ENCODE measurements around the gene KIAA1217. TPM values are rescaled to one million over a fixed set of nuclear protein-coding genes. Genes with fewer than 3 reads are reported as not detected.

The KIAA1217 gene
- total and polyA plus RNA-seq, 8 donors, result 11.9 to 36.7 (median 19.8) TPM

DNA sequence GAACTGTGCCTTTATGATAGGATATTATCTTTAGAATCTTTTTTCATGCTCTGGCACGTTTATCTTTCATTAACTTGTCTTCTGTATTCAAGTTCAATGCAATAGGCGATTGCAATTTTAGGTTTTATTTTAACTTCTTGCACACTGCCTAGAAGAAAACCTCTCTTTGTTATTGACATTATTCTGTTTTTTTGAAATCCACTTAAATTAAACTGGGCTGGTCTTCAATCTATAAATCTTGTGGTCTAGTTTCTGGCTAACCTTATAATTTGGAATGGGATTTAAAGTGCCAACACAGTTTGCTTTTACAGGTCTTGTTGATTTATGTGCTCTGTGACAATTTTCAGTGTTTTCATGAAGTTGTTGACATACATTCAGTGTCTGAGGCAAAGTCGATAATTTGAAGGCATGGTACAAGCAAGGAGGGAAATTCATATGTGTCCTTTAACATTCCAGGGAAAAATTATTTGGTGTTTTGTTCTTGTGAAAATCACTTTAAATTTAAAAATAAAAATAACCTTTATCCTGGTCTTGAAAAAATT is 240.9 kb downstream of the KIAA1217 start:
- peak in 1 of 4 donors; percentile 17 for ATAC-seq
- peak overlapping the region in 2 of 4 donors; percentile 19 to 20 for H3K4me3 ChIP-seq
- TF ChIP-seq, protein P1, sequence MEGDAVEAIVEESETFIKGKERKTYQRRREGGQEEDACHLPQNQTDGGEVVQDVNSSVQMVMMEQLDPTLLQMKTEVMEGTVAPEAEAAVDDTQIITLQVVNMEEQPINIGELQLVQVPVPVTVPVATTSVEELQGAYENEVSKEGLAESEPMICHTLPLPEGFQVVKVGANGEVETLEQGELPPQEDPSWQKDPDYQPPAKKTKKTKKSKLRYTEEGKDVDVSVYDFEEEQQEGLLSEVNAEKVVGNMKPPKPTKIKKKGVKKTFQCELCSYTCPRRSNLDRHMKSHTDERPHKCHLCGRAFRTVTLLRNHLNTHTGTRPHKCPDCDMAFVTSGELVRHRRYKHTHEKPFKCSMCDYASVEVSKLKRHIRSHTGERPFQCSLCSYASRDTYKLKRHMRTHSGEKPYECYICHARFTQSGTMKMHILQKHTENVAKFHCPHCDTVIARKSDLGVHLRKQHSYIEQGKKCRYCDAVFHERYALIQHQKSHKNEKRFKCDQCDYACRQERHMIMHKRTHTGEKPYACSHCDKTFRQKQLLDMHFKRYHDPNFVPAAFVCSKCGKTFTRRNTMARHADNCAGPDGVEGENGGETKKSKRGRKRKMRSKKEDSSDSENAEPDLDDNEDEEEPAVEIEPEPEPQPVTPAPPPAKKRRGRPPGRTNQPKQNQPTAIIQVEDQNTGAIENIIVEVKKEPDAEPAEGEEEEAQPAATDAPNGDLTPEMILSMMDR (IDR thresholded peaks at IDR 0.05), result no peak

DNA sequence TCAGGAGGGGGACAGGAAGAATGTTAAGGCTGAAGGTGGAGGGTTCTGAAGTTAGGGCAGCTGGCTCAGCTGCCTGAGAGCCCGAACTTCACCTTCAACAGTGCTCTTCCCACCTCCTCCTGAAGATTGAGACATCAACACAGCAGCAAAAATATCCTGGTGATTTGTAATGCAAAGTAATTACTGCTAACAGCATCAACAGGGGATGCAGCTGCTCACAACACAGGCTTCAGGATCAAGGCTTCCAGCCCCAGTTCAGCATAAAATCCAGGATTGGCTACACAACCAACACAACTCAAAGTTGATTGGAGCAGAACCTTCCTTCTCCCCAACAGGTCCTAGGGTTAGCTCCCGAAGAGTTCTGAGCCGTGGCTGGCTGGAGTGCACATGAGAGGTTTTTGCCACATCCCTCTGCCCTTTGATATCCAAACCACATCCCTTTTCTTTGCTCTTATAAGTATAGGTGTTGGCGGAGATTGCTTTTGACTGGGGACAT is 242.4 kb downstream of the KIAA1217 start:
- Histone ChIP-seq H3K4me1 (peaks cover 0 to 20% (median 7%) of the 10 kb centered on the region in 3 donors), H3K27ac (no peak overlapping the region), H3K27me3 (no peaks in the 10 kb centered on the region), H3K4me3 (no peak overlapping the region), H3K9me3 (no peaks in the 10 kb centered on the region), H3K36me3 (no peaks in the 10 kb centered on the region)
- no peak for DNase-seq
- FAIRE-seq, result no peak
- intact Hi-C loops (cut with DNase I), result no loop called here
- TF ChIP-seq, protein P1 (IDR thresholded peaks at IDR 0.05), result no peak
- no peak for ATAC-seq
- 94 to 96% methylated on average over 4 of the region's 4 CpGs for WGBS, 2 donors

More for the DNA sequence above, 240.9 kb downstream of the KIAA1217 start:
- H3K9me3 ChIP-seq, result no peaks in the 10 kb centered on the region
- intact Hi-C loops (cut with DNase I), result no loop called here
- peak overlapping the region in 2 of 4 donors; percentile 8 to 34 for H3K27ac ChIP-seq
- DNase-seq, result no peak
- H3K27me3 ChIP-seq, result no peaks in the 10 kb centered on the region
- peaks cover 0 to 20% (median 7%) of the 10 kb centered on the region in 3 donors for H3K4me1 ChIP-seq
- WGBS, 2 donors, result 10 to 13% methylated on average over 3 of the region's 3 CpGs
- no peak for FAIRE-seq
- H3K36me3 ChIP-seq, result no peaks in the 10 kb centered on the region

DNA sequence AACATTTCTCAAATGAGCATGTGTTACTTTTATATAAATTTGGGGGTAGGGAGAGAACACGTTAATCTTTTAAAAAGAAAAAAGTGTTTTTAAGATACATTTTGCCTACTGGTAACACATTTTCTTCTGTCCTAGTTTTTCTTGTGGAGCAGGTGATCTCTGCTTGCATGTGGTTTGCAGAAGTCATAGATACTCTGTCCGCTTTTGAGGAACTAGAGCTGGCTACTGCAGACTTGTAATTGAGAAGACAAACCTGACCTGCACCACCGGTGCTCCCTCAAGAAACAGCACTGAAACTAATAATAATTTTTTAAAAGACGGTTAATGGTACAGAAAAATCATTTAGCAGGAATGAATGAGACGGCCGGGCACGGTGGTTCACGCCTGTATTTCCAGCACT is 243.1 kb downstream of the KIAA1217 start:
- TF ChIP-seq, protein P1 (IDR thresholded peaks at IDR 0.05), result no peak
- Histone ChIP-seq H3K36me3 (no peaks in the 10 kb centered on the region), H3K4me1 (peaks cover 0 to 20% (median 7%) of the 10 kb centered on the region in 3 donors), H3K9me3 (no peaks in the 10 kb centered on the region), H3K4me3 (no peak overlapping the region), H3K27me3 (no peaks in the 10 kb centered on the region), H3K27ac (no peak overlapping the region)
- ATAC-seq (no peak), DNase-seq (no peak), FAIRE-seq (no peak)
- 91 to 95% methylated on average over 8 of the region's 8 CpGs for WGBS, 2 donors
- intact Hi-C loops (cut with DNase I), result no loop called here

DNA sequence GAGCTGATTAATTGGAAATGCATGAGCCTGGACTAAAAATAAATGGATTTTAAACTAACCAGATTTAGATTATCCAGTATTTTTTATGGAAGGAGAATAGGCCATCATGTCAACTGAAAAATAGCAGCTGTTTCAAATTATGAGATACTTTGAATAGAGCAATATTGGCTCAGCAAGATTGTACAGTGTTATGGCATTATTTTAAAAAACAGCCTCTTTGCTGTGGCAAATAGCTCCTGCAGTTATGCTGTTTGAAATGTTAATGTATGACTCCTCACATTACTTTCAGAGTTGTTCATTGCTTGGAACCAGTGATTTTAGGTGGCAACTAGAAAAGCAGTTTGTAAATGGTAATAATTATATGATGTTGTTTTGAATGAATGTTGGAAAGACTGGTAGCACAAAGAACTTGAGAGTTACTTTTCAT is 244.5 kb downstream of the KIAA1217 start:
- Histone ChIP-seq H3K4me3 (no peak overlapping the region), H3K9me3 (no peaks in the 10 kb centered on the region), H3K4me1 (peaks cover 0 to 18% (median 7%) of the 10 kb centered on the region in 3 donors), H3K27ac (no peak overlapping the region), H3K36me3 (no peaks in the 10 kb centered on the region), H3K27me3 (no peaks in the 10 kb centered on the region)
- ATAC-seq, result no peak
- TF ChIP-seq, protein P1 (IDR thresholded peaks at IDR 0.05), result no peak
- no peak for FAIRE-seq
- intact Hi-C loops (cut with DNase I), result no loop called here
- DNase-seq, result no peak

DNA sequence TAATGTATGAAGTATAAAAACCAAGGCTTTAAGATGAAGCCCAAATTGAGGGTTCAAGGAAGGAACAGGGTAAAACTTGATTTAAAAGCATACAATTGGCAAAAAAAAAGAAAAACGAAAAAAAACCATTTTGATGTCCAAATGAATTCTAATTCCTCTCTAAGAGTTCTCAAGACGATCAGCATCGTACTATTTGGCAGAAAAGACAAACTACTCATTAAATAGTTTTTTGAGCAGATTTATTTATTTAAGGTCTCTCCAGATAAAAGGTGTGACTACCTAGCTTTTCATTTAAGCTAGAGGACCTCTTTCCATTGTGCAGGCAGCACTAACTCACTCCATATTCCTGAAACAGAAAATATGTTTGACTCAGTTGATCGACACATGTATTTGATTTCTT is 245.0 kb downstream of the KIAA1217 start:
- Histone ChIP-seq H3K27me3 (no peaks in the 10 kb centered on the region), H3K27ac (no peak overlapping the region), H3K36me3 (no peaks in the 10 kb centered on the region), H3K9me3 (no peaks in the 10 kb centered on the region), H3K4me3 (no peak overlapping the region), H3K4me1 (peaks cover 0 to 12% (median 7%) of the 10 kb centered on the region in 3 donors)
- FAIRE-seq (no peak), DNase-seq (no peak), ATAC-seq (no peak)
- TF ChIP-seq, protein P1 (IDR thresholded peaks at IDR 0.05), result no peak
- WGBS, 2 donors, result 69 to 77% methylated on average over 4 of the region's 4 CpGs
- intact Hi-C loops (cut with DNase I), result no loop called here
